Ascending aorta (tissue), 2 donors: ENCODE data around the gene IL10RA. TPM values are rescaled to one million over a fixed set of nuclear protein-coding genes. Genes with fewer than 3 reads are reported as not detected.

Experiments used
- DNase-seq, 2 donors: peaks; one replicate each; pipeline ENCODE4 v3.0.0-alpha.2; 2019; ENCODE audit warnings: low spot score in 2 of 2
- H3K27ac ChIP-seq, 2 donors: fragments of 200-600 bp; sonication (generic); one replicate each; pipeline ENCODE4 v1.5.1; 2016 to 2017; ENCODE audit warnings: mild to moderate bottlenecking in 1 of 2
- H3K27me3 ChIP-seq: fragments of 200-600 bp; sonication (generic); one replicate; pipeline ENCODE4 v1.5.1; 2017
- H3K36me3 ChIP-seq, 2 donors: fragments of 200-600 bp; sonication (generic); one replicate each; pipeline ENCODE4 v1.5.1; 2016
- H3K4me1 ChIP-seq, 2 donors: fragments of 200-600 bp; sonication (generic); one replicate each; pipeline ENCODE4 v1.5.1; 2016 to 2017; ENCODE audit warnings: mild to moderate bottlenecking in 1 of 2
- H3K4me3 ChIP-seq, 2 donors: fragments of 200-600 bp; sonication (generic); one replicate each; pipeline ENCODE4 v1.5.1; 2016 to 2017; ENCODE audit warnings: mild to moderate bottlenecking in 1 of 2
- H3K9me3 ChIP-seq, 2 donors: fragments of 200-600 bp; sonication (generic); one replicate each; pipeline ENCODE4 v1.5.1; 2016
- intact Hi-C: fragments of 100-400 bp; cut with DNase I; formaldehyde crosslinking; loops from one replicate; pipeline ENCODE4 v1.15.1; 2023
- total RNA-seq: library from RNA; depleted of rRNA; stranded (reverse); fragments of >200 nt; gene quantifications from one replicate; pipeline ENCODE4 v1.1.0, GENCODE V29; 2016
- TF ChIP-seq, protein P1 (sequence below), 3 experiments: fragments of 200-600 bp in 2 of 3; fragments of 450-650 bp in 1 of 3; sonication (generic) in 2 of 3; IDR thresholded peaks; one replicate each; pipeline ENCODE4 v1.5.1; 2016 to 2019; ENCODE audit warnings: antibody characterized with exemption in 3 of 3, mild to moderate bottlenecking in 1 of 3, moderate library complexity in 1 of 3

IL10RA gene
- 38.6 TPM for total RNA-seq

DNA sequence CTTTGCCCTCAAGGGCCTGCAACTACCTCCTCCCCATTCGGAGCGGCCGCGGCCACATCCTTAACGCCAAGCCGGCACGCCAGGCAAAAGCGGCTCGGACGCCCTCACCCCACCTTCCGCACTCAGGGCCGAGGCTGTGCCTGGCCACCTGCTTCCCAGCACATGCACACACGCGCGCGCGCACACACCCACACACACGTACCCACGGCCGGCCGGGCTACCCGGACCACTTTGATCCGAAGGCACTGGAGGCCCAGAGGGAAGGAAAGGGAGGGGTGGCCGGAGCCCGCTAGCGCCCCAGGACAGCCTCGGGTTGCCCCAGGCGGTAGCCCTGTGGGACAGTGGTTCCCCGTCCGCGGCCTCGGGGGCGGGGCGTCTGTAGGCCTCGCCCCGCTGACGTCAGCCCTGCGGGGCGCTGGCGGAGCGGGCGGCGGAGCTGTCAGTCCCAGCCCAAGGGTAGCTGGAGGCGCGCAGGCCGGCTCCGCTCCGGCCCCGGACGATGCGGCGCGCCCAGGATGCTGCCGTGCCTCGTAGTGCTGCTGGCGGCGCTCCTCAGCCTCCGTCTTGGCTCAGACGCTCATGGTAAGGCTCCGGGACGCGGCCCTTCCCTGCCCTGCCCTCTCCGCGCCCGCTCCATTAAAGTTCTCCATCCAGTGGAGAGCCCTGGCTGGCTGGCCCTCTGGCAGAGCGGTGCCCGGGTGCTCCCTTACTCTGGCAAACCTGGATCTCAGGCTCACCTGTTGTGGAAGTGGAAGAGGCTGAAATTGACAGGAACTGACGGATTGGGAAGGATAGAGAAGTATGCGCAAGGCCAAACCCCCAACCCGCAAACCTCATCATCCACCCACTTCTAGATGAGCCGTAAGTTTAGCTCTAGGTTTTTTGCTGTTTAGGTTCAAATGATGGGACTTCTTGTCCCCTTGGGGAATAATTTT is at the start of gene IL10RA:
IL10RA (plus strand) TSS at position 442 of the 935 bp plus-strand sequence; CDS start at position 516, 74 bp downstream.
- peak within 1 kb of the TSS; percentile 51 to 67 for H3K4me3 ChIP-seq
- TF ChIP-seq, protein P1, sequence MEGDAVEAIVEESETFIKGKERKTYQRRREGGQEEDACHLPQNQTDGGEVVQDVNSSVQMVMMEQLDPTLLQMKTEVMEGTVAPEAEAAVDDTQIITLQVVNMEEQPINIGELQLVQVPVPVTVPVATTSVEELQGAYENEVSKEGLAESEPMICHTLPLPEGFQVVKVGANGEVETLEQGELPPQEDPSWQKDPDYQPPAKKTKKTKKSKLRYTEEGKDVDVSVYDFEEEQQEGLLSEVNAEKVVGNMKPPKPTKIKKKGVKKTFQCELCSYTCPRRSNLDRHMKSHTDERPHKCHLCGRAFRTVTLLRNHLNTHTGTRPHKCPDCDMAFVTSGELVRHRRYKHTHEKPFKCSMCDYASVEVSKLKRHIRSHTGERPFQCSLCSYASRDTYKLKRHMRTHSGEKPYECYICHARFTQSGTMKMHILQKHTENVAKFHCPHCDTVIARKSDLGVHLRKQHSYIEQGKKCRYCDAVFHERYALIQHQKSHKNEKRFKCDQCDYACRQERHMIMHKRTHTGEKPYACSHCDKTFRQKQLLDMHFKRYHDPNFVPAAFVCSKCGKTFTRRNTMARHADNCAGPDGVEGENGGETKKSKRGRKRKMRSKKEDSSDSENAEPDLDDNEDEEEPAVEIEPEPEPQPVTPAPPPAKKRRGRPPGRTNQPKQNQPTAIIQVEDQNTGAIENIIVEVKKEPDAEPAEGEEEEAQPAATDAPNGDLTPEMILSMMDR (IDR thresholded peaks at IDR 0.05), result no peak
- peak within 1 kb of the TSS; percentile 53 for H3K27ac ChIP-seq
- no peaks in the 10 kb centered on the region for H3K27me3 ChIP-seq
- no peaks in the 10 kb centered on the region for H3K36me3 ChIP-seq
- DNase-seq, result peak in 1 of 2 donors; percentile 86
- no peaks in the 10 kb centered on the region for H3K9me3 ChIP-seq
- intact Hi-C loops, result no loop called here
- H3K4me1 ChIP-seq, result no peaks in the 10 kb centered on the region

DNA sequence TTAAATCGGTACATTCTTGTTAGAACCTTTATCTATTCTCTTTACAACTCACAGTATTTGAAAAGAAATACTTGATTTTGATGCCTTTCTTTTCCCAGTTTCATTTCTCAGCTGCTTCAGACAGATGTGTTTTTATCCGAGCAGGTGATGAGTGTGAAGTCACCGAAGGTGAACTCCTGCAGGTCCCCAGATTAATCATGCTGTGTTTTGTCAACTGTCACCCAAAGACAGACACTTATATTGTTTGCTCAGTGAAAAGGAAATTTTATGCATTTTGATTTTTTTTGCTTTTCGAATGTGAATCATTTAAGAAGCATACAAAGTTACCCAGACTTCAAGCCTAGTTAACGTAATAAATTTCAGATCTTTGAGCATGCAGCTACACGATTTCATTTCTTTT is 49.2 kb upstream of the IL10RA start:
- intact Hi-C loops, result no loop called here
- Histone ChIP-seq H3K4me3 (no peak overlapping the region), H3K27ac (no peak overlapping the region), H3K27me3 (no peaks in the 10 kb centered on the region), H3K4me1 (no peaks in the 10 kb centered on the region), H3K9me3 (no peaks in the 10 kb centered on the region), H3K36me3 (no peaks in the 10 kb centered on the region)
- TF ChIP-seq, protein P1 (IDR thresholded peaks at IDR 0.05), result no peak
- no peak for DNase-seq

DNA sequence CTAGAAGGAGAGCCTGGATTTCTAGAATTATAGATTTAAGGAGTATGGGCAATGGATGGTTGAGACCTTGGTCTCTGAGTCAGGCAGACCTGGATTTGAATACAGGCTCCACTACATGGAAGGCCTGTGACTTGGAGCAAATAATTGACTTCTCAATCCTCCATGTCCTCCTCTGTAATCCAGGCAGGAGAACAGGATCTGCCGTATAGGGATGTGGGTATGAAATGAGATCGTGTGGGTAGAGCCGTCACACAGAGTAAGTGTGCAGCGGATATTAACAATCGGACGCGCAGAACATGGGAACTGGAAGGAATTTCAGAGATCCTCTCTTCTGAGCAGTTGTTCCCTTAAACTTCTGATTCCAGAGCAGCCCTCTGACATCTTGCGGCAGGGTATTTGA is 45.5 kb upstream of the IL10RA start:
- intact Hi-C loops, result no loop called here
- Histone ChIP-seq H3K27ac (no peak overlapping the region), H3K27me3 (no peaks in the 10 kb centered on the region), H3K9me3 (no peaks in the 10 kb centered on the region), H3K4me3 (no peak overlapping the region), H3K36me3 (no peaks in the 10 kb centered on the region), H3K4me1 (no peaks in the 10 kb centered on the region)
- no peak for DNase-seq
- TF ChIP-seq, protein P1 (IDR thresholded peaks at IDR 0.05), result no peak

DNA sequence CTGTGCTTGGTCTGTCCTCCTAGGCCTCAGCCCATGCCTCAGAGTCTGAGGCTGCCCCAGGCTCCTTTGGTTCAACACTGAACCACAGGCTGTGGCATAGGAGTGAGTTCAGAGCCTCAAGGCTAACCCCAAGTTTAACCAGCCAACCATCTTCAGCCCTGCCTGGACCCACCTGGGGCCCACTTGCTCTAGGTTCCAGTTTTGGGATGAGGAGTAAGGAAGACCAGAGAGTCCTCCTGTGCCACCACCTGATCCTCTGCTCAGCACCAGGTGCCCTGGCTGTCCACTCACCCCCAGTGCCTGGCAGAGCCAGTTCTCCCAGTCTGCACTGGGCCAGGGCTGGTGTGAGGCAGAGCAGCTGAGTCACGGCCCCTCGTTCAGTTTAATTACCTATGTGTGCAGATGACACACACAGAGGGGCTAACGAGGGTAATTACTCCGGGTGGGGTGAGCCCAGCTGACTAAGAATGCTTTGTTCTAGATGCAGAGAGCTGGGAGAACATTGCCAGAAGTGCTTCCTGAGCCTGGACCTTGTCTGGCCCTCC is 45.0 kb upstream of the IL10RA start:
- intact Hi-C loops, result no loop called here
- DNase-seq, result no peak

DNA sequence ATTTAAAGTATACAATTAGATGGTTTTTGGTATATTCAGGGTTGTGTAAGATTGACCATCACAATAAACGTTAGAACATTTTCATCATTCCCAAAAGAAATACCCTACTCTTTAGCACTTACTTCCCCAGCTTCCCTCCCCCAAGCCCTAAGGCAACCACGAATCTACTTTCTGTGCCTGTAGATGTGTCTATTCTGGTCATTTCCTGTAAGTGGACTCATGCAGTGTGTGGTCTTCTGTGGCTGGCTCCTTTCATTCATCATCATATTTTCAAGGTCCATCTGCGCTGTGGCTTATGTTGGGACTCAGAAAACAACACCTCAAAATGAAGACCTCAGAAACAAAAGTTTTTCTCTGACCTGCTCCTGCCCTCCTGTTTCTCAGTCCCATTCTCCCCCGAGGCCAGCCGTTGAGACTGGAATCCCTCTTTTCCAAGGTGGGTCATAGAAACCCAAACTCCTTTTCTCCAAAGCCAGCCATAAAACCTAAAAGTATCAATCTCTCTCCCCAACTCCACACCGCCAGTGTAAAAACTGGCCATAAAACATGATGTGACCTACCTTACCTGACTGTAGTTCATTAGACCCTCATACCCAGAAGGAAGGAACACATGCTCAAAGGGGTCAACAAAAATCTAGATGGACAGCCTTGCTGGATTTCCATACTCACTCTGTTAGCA is 44.1 kb upstream of the IL10RA start:
- no peak for DNase-seq
- intact Hi-C loops, result no loop called here
- no peaks in the 10 kb centered on the region for H3K9me3 ChIP-seq

More for the DNA sequence above, 45.0 kb upstream of the IL10RA start:
- TF ChIP-seq, protein P1 (IDR thresholded peaks at IDR 0.05), result no peak
- no peaks in the 10 kb centered on the region for H3K9me3 ChIP-seq
- H3K27ac ChIP-seq, result no peak overlapping the region
- H3K27me3 ChIP-seq, result no peaks in the 10 kb centered on the region
- no peaks in the 10 kb centered on the region for H3K36me3 ChIP-seq
- H3K4me1 ChIP-seq, result no peaks in the 10 kb centered on the region
- H3K4me3 ChIP-seq, result no peak overlapping the region

More for the DNA sequence above, 44.1 kb upstream of the IL10RA start:
- Histone ChIP-seq H3K27ac (no peak overlapping the region), H3K27me3 (no peaks in the 10 kb centered on the region), H3K4me3 (no peak overlapping the region), H3K36me3 (no peaks in the 10 kb centered on the region), H3K4me1 (no peaks in the 10 kb centered on the region)
- TF ChIP-seq, protein P1 (IDR thresholded peaks at IDR 0.05), result no peak
